Anterior cingulate cortex (tissue), 58 donors: Measurements from ENCODE around the gene SCAPER.
A peak's percentile ranks its signal among the peaks of the same experiment; 100 is the strongest.
"Not testable (repeated sequence)": the region's sequence is repeated elsewhere in the genome, so short reads cannot be mapped to it uniquely, and the experiment has no call there.

Experiments
- DNase-seq, 58 donors: peaks; one replicate each; lab custom pipeline; 2025; lab: John Stamatoyannopoulos, UW

Gene SCAPER

DNA sequence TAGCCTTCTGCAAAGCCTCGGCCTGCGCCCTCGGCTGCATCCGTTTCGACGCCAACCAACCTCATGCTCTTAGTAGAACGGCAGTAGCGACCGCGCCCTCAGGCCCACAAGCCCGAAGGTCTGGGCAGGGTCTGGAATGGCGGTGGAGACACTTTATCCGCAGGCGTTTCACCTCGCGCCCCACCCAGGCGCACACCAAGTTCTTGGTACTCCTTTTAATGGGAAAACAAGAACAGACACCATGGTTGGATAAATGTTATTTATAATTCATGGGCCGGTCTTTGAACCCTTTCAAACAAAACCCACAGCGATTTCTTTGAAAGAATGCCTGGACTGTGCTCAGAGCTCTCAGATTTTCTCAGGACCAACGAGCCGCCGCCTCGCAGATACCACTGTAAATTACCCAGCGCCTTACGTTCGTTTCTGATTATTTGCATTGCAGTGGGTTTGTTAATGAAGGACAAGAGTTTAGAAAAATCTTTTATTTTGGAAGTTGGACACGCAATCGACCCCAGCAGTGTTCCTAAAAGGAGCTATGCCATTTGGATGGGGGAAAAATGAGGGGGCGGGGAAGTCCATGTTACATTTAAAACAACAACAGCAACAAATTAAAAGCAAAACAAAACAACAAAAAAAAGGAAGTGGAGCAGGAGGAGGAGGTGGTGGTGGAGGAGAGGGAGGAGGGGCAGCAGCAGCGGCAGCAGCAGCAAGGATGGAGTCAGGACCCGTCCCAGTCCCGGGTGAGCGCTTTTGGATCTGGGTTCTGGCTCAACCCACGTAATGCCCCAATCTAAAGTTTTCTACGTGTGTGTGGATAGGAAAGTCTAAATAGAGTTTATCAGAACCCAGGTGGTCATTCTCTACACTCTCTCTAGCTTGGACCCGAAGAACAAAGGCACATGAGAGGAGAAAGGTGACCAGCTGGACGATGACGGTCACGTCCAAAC, 569.6 kb downstream of the SCAPER start:
- no peak for DNase-seq

- DNase-seq, result no peak
Observed at GRCh38 chr15:76334438-76335306, 570.5 kb downstream of the SCAPER start.

GRCh38 chr15:76333720-76334437, 571.3 kb downstream of the SCAPER start:
- DNase-seq, result no peak

DNA sequence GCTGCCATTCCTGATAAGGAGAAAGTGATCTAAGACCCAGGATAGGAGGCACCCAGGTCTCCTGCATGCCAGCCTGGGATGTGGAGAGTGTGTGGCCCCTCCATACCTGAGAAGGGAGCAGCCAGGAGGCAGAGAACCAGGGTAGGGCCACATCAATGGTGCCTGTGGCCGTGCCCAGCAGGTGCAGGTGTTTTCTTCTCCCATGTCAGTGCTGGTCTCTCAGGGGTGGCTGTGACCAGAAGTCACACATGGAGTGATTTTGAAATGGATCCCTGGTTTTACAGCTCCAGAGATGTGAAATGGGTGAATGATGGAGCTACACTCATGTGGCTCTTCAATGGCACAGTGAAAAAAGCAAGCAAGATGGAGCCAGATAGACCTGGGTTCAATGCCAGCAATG, 571.8 kb downstream of the SCAPER start:
- no peak for DNase-seq

DNA sequence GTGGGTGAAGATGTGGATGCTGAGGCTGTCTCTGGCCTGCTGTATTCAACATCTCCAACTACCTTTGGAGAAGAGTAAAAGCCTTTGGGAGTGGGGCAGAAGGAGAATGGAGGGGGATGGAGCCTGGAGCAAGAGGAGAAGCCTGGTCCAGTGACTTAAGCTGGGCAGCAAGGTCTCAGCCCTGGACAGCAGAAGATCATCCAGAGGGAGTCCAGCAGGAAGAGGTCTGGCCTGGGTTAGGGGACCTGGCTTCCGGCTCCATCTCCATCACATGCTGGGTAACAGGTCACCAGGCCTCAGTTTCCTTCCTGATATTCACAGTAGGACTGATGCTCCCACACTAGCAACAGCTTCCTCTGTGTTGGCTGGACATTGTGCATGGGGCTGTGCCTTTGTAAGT, 572.3 kb downstream of the SCAPER start:
- DNase-seq, result no peak

DNA sequence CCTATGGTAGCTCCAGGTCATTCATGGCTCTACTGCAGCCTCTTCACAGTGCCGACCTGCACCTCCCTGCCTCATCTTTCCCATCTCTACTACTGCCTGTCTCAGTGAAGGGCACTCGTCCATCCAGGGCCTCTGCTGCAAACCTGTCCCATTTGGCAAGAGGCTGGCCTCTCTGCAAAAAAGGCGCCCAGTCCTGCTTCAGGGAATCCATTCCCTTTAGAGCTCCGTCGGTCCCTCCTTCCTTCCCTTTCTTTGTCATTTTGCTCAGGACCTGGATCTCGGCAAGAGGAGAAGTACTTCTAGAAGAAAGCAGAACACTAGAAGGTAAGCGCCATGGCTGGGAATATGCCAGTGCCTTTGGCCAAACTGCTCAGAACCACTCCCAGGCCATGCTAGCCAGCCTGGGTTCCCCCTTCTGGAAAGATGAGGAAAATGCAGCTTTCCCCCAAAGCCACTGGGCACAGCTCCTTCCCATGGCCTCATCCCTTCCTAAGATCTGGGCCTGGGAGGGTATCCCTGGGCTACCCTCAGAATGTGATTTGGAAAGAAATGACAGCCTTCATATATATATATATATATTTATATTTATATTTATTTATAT, 575.0 kb downstream of the SCAPER start:
- DNase-seq, result peak in 5 of 58 donors; percentile 7 to 19 (median 11)

GRCh38 chr15:76328958-76329357, 576.2 kb downstream of the SCAPER start:
- no peak for DNase-seq

- no peak for DNase-seq
Observed at GRCh38 chr15:76328106-76328696, 576.9 kb downstream of the SCAPER start.

- no peak for DNase-seq
Observed at GRCh38 chr15:76327191-76328105, 577.7 kb downstream of the SCAPER start.

DNA sequence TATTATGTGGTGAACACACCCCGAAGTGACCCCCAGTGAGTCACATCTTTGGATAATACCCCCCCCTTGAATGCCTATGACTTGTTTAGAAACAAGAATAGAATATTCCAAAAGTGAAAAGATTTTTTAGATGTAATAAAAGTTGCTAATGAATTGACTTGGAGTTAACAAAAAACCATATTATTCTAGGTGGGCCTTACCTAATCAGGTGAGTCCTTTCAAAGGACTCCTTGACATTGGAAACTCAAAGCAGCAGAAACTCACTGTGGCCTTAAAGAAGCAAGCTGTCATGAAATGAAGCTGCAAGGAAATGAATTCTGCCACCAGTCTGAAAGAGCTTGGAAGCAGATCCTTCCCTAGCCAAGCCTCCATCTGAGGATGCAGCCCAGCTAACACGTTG, 579.4 kb downstream of the SCAPER start:
- no peak for DNase-seq

GRCh38 chr15:76324066-76324465, 581.1 kb downstream of the SCAPER start:
- no peak for DNase-seq

DNA sequence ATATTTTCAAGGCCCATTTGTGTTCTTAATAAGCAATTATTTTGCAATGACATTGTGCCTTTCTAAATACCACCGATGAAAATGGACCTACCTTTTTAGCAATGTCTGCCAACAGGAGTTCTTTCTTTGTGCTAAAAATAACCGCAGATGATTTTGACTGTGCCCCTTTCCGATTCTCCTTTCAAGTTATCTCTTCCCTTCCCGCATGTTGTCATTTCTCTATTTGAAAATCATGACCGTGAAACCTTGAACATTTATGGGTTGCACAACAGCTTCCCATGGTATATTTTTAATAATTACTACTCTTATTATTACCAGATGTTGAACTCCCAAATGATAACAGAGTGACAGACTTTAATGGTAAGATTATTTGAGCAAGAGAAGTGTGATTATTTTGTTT, 583.5 kb downstream of the SCAPER start:
- no peak for DNase-seq

DNA sequence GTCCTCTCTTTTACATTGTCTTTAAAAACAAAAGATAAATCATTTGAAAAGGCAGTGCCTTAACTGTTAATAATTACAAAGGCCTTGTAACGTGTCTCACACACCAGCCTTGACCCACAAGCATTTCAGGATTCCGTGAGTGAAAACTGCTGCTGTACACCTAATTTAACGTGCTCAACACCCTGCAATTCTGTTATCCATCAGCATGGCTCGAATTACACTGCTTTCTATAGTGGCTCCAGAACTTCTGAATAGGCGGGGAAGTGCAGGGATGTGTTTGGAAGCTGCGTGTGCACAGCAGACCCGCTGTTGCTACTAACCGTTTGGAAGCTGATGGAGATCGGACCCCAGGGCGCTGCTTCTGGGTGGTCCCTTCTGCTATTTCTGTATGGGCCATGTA, 584.0 kb downstream of the SCAPER start:
- DNase-seq, result no peak

GRCh38 chr15:76320012-76320411, 585.1 kb downstream of the SCAPER start:
- DNase-seq, result no peak

DNA sequence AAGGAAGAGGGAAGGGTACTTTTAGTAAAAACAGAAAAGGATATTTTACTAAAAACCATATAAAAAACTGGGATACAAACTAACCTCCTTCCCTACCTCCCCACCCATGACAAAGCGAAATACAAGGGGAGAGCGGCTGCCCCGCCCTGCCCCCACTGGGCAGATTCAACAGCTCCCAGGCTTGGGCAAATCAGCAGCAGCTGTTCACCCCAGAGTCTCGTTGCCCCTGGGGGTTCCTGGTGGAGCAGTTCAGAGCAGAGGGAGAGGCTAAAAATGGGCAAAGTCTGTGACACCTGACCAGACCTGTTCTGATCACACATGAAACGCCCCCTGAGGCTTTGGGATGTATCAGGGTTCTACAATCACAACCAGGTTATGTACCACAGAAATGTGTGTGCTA, 591.4 kb downstream of the SCAPER start:
- DNase-seq, result no peak

DNA sequence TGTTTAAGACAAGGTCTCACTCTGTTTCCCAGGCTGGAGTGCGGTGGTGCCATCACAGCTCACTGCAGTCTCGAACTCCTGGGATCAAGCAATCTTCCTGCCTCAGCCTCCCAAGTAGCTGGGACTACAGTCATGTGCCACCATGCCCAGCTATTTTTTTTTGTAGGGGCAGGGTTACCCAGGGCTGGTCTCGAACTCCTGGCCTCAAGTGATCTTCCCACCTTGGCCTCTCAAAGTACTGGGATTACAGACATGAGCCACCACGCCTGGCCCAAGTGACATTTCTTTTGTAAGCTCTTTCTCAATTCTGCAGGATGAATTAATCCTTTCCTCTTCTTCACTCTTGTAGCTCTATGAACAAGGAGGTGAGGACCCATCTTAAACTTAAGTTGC, 592.0 kb downstream of the SCAPER start:
- not testable (repeated sequence) for DNase-seq

DNA sequence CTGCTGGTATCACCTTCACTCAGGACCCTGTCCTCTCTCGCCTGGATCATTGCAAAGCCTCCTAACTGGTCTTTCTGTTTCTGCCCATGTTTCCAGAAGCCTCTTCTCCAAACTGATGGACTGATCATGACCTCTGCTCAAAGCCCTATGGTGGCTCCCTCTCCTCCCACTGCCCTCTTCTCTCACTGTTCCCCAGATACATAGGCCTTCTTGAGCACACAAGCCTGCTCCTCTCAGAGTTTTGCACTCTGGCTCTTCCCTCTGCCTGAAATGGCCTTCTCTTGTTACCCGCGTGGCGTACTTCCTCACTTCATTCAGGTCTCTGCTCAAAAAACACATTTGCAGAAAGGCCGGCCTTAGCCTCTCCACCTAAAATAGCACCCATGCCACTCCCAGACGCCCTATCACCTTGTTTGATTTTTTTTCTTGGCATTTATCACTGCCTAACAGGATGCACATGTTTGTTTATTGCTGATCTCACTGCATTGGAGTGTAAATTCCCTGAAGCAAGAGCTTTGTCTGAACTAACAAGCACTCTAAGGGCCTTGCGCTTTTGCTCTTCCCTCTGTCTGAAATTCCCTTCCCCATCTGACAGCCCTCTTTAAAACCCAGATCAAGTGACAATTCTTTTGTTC, 592.5 kb downstream of the SCAPER start:
- DNase-seq, result no peak
